HG03354 (cell line): ENCODE results near the gene EPHA6.
"Not testable (repeated sequence)": the region's sequence is repeated elsewhere in the genome, so short reads cannot be mapped to it uniquely, and the experiment has no call there.

Source experiments
- ATAC-seq: cut with Tn5 transposase; IDR thresholded peaks from one replicate; pipeline ENCODE4 v1.9.1; 2021; ENCODE audit warnings: mild to moderate bottlenecking; ENCODE audit not compliant: unreplicated experiment, poor library complexity, severe bottlenecking

Gene EPHA6

GRCh38 chr3:97504463-97504862, 690.1 kb downstream of the EPHA6 start:
- ATAC-seq: no peak

- no peak for ATAC-seq
These were observed 696.4 kb downstream of the EPHA6 start for GRCh38 chr3:97510795-97511194.

GRCh38 chr3:97515076-97515475, 700.7 kb downstream of the EPHA6 start:
- no peak for ATAC-seq

GRCh38 chr3:97530691-97531090, 716.3 kb downstream of the EPHA6 start:
- no peak for ATAC-seq

GRCh38 chr3:97547573-97547972, 733.2 kb downstream of the EPHA6 start:
- ATAC-seq: not testable (repeated sequence)

GRCh38 chr3:97550408-97550807, 736.0 kb downstream of the EPHA6 start:
- no peak for ATAC-seq

GRCh38 chr3:97552186-97552585, 737.8 kb downstream of the EPHA6 start:
- no peak for ATAC-seq

GRCh38 chr3:97575742-97576141, 761.3 kb downstream of the EPHA6 start:
- no peak for ATAC-seq

GRCh38 chr3:97576221-97576620, 761.8 kb downstream of the EPHA6 start:
- ATAC-seq: no peak

- no peak for ATAC-seq
These were observed 765.0 kb downstream of the EPHA6 start for GRCh38 chr3:97579365-97579764.

- no peak for ATAC-seq
These were observed 796.2 kb downstream of the EPHA6 start for GRCh38 chr3:97610626-97611025.

GRCh38 chr3:97612632-97613031, 798.2 kb downstream of the EPHA6 start:
- ATAC-seq: no peak

GRCh38 chr3:97613139-97613538, 798.7 kb downstream of the EPHA6 start:
- ATAC-seq: no peak

- not testable (repeated sequence) for ATAC-seq
These were observed 806.1 kb downstream of the EPHA6 start for GRCh38 chr3:97620514-97620913.

- no peak for ATAC-seq
These were observed 822.1 kb downstream of the EPHA6 start for GRCh38 chr3:97636465-97636864.

GRCh38 chr3:97646932-97647331, 832.5 kb downstream of the EPHA6 start:
- ATAC-seq: no peak

- no peak for ATAC-seq
These were observed 833.1 kb downstream of the EPHA6 start for GRCh38 chr3:97647441-97647982.

- ATAC-seq: no peak
These were observed 841.6 kb downstream of the EPHA6 start for GRCh38 chr3:97655971-97656370.

GRCh38 chr3:97656638-97657037, 842.2 kb downstream of the EPHA6 start:
- no peak for ATAC-seq

GRCh38 chr3:97658668-97659285, 844.4 kb downstream of the EPHA6 start:
- peak; percentile 71 for ATAC-seq

GRCh38 chr3:97662264-97662663, 847.9 kb downstream of the EPHA6 start:
- no peak for ATAC-seq

GRCh38 chr3:97662762-97663161, 848.4 kb downstream of the EPHA6 start:
- ATAC-seq: no peak
